ENCODE results near the gene LPAR6.

LPAR6 gene

DNA sequence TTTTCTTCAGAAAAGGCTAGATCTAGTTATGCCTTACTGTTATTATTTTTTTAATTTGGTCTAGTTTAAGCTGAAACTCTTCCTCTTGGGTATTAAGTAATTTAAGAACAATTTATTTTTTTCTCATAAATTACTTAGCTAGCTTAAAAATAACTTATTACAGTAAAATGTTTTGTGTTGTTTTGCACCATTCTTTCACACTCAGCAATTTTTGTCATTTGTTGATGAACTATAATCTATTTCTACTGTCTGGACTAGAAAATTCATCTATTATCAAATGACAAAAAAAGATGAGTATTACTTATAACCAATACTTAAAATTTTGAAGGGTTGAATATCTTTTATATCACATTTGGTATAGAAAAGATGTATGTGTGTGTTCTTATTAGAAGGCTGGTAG is 1.6 kb upstream of the LPAR6 start:
- DNase-seq (ENCODE audit: low spot score), result no peak

DNA sequence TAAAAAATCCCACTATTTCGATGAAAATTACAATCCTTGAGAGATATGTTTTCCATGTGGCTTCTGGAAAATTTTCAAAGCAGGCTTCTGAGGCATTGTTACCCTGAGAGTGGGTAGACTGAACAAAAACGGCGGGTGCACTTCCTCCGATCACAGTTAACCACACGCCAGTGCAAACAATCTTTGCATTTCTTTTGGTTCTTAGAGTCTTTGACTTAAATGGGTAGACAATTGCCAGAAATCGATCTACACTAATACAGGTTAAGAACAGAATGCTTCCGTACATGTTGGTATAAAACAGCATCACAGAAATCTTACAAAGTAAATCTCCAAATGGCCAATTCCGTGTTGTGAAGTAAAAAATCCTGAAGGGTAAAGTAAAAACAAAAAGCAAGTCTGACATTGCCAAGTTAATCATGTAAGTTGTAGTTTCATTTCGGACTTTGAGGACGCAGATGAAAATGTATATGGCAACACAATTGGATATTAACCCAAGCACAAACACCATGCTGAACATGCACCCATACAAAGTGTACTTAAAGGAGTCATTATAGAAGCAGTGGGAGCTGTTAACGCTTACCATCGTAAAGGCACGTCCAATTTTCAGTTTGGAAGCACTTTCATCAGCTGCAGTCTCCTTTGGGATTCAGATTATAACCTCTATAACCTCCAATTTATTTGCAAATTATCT is 927 bp downstream of the LPAR6 start:
- no peak for DNase-seq (ENCODE audit: low spot score)

DNA sequence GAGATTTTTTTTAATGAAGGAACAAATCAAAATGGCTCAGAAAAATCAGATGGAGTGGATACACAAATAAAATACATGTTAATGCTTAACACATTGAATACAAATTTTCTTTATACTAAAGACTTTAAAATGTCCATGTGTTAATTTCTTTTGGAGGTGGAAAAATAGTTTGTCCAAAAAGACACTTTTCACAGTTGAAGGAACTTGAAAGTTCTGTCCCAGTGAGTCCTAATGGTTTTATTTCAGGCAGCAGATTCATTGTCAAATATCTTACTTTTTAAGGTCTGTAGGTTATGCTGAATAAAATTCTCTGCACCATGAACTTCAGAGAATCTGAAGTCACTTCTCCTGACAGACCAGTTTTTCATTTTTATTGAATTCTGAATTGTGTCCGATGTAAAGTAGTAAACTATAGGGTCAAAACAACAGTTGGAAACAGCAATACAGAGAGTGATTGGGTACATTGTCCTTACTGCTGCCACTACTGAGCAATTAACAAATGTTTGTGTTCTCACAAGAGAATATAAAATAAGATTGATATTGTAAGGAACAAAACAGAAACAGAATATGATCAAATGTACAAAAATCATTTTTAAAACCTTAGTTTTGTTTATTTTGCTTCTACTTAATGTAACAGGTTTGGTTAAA is 1.6 kb downstream of the LPAR6 start:
- DNase-seq (ENCODE audit: low spot score), result no peak

DNA sequence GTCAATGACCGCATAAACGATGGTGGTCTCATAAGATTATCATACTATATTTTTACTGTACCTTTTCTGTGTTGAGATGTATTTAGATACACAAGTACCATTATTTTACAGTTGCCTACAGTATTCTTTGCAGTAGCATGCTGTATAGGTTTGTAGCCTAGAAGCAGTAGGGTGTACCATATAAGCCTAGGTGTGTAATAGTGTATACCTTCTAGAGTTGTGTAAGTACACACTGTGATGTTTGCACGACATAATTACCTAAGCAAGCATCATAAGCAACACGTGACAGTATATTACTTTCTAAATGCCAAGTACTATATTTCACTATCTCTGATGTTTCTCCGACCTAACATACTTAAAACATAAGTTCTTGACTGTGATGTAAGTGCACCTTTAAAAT is 2.7 kb downstream of the LPAR6 start:
- DNase-seq (ENCODE audit: low spot score), result no peak

DNA sequence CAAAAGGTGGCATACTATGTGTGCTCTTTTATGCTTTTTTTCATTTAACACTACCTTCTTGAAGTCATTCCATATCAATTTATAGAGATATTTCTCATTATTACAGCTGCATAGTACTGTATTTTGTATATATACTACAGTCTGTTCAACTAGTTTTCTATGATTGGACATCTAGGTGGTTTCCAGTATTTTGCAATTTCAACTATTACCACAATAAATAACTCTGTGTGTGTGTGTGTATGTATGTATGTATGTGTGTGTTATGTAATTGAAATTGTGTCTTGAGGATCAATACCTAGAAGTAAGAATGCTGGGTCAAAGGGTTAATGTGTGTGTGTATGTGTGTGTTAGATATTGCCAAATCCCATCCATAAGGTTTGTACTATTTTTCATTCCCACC is 7.0 kb downstream of the LPAR6 start:
- no peak for DNase-seq (ENCODE audit: low spot score)

DNA sequence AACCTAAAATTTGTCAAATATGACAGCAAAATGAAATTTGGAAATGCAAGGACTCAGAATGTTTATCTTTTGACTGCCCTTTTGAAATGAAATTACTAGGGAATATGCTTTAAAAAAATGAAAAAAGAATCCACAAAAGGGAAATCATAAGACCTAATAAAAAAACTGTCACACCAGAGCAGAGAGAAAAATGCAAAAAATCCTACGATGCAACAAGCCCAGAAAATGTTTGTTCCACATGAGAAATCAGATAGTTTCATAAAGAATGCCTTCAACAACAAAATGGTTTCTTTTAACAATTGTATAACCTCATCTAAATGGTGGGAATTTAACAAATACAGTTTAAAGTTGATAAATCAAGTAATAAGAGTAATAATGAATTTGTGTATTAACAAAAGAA is 8.0 kb downstream of the LPAR6 start:
- no peak for DNase-seq (ENCODE audit: low spot score)

DNA sequence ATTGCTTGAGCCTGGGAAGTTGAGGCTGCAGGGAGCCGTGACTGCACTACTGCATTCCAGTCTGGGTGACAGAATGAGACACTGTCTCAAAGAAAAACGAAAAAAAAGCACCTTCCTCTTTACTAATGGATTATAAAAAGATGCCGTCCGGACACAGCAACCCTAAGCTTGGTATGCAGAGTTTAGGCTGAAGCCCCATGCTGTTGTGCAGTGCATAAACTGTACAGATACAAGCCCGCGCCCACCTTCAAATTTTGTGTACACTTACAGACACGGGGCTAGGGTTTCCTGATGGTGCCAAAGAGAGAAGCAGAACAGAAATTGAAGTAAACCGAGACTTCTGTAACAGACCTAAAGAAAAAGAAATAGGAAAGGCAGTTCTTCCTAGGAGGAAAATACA is 9.0 kb downstream of the LPAR6 start:
- DNase-seq (ENCODE audit: low spot score), result no peak

DNA sequence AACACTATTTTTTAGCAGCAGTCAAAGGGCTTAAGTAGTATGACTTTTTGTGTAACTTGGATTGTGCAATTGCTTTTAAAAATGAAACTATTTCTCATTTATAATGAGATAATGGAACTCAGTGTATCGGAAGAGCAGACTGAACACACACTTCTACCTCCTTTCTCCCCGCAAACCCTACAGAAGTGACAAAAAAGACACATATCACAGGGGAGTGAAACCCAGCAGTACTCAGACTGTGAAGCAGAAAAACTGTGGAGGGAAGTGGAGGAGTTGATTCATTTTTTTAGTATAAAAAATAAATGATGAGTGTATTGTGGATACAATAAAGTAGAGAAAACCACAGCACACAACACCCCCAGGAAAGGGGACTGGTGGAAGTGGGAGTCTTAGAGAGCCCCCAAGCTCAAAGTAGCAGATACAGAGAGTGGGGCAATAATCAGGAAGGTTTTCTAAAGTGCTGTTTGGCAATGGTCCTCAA is 9.7 kb downstream of the LPAR6 start:
- DNase-seq (ENCODE audit: low spot score), result no peak

DNA sequence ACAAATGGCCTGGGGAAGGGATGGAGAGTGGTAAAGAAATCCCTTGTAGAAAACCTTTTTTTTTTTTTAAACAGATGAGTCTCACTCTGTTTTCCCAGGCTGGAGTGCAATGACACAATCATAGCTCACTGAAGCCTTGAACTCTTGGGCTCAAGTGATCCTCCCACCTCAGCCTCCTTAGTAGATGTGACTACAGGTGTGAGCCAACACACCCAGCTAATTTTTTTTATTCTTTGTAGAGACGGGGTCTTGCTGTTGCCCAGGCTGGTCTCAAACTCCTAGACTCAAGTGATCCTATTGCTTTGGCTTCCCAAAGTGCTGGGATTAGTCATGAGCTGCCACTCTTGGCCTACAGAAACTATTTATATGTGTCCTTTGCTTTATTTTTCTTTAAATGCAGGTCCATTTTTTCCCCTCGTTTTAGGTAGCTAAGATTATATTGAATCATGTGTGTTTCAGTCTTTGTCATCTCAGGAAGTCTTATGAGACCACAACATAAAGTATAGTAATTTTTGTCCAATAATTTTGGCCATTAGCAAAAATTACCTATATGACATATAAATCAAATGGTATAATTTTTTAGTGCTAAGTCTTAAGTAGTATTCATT is 10.5 kb downstream of the LPAR6 start:
- no peak for DNase-seq (ENCODE audit: low spot score)

DNA sequence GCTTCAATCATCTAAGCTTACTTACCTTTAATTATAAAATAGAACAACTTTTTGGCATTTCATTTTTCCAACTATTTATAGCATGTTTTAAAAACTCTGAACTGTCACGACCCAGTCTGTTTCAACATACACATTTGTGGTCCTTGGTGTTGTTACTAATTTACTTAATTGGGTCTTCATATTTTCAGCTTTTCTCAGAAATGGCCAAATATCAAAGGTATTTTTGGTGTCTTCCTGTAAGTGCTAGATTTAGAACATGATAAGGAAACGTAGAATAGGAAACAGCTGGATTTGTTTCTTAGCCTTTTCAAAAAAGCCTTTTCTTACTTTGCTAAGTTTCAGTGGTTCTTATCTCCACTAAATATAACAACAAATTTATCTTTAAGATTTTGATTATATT is 11.4 kb downstream of the LPAR6 start:
- DNase-seq (ENCODE audit: low spot score), result no peak

DNA sequence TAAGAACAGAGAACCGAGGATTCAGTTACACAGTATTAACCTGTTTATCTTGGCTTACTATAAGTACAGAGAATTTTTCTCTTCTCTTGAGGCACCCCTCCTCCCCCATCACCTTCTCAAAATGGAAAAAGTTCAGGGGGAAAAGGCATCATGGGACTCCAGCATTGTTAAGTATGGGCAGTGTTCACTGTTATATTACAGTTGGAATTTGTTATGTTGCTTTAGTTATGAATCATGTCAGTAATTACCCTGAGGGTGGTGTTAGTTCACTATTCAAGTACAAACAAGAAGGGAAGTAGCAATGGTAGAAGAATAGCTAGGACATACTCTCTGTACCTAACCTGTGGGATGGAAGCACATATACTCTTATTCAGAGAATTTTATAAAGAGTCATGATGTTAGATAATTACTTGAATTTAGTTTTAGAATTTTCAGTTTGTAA is 12.0 kb downstream of the LPAR6 start:
- DNase-seq (ENCODE audit: low spot score), result no peak

DNA sequence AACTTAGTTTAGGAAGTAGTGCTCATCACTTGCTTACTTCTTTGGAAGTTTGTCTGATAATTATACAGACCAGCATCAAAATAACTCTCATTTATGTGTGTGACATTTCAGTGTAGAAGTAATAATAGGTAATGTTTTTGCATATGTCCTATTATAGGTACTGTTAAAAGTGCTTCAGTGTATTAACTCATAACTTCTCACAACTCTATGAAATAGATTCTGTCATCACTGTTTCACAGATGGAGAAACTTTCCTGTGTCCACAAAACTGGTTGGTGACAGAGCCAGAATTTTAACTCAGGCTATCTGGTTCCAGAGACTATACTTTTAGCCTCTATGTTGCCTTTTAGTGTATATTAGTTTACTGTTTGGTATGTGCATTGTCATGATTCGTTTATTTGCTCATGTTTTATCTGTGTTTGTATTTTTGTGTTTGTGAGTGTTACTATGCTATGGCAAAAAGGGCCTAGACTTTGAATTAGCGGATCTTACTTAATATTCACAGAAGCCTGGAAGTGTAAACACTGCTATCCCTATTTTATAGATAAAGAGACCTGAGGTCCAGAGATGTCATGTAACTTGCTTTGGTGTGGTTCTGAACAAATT is 12.7 kb downstream of the LPAR6 start:
- no peak for DNase-seq (ENCODE audit: low spot score)

DNA sequence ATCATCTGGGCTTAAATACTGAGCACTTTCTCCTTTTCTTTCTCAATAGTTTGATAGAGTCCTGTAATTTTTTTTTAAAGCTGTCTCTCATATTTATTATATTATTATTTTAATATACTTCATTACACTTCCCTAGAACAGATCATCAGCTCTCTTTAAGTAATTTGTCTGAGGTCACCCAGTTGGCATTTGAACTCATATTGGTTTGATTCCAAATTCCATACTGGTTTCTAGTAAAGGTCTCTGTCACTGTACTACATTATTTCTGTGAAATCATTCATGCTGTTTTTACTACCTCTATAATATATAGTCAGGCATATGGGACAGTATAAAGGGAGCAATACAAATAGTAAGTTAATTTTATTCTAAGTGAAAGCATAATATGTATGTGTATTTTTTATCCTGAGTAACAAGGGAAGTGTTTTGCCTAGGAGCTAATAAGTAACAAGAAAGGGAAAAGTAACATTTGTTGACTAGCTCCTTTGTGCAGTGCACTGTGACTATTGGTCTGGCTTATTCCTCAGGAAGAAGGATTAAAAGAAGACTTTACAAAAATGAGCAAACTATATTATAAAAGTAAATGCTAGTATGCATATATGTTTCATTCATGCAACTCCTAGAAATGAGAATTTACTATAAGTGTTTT is 14.3 kb downstream of the LPAR6 start:
- no peak for DNase-seq (ENCODE audit: low spot score)

DNA sequence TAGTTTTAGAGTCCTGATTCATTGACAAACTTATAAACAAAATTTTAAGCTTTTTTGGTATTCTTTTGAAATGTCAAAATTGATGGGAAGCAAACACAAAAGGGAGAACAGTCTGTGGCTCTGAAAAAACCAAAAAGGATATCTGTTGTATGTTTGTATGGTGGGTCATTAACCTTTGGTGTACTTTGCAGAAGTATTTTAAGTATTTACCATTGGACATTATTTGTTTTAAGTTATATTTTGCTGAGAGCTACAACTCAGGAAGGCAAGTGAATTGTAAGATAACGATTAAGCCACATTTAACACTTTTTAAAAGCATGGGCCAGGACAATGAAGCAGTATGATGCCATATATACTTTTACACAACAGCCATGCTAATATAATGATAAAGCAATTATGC is 15.2 kb downstream of the LPAR6 start:
- no peak for DNase-seq (ENCODE audit: low spot score)

DNA sequence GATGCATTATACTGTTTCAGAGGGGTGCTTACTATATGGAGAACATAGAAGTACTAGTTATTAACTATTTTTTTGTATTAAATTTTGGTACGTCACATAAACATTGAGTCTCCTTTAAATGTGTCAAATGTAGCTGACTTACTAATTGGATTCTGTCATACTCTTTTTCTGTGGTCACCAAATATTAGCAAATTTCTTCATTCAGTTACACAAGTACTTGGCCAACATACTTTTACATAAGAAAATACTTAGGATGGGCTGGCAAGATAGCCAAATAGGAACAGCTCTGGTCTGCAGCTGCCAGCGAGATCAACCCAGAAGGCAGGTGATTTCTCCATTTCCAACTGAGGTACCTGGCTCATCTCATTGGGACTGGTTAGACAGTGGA is 19.2 kb downstream of the LPAR6 start:
- no peak for DNase-seq (ENCODE audit: low spot score)

DNA sequence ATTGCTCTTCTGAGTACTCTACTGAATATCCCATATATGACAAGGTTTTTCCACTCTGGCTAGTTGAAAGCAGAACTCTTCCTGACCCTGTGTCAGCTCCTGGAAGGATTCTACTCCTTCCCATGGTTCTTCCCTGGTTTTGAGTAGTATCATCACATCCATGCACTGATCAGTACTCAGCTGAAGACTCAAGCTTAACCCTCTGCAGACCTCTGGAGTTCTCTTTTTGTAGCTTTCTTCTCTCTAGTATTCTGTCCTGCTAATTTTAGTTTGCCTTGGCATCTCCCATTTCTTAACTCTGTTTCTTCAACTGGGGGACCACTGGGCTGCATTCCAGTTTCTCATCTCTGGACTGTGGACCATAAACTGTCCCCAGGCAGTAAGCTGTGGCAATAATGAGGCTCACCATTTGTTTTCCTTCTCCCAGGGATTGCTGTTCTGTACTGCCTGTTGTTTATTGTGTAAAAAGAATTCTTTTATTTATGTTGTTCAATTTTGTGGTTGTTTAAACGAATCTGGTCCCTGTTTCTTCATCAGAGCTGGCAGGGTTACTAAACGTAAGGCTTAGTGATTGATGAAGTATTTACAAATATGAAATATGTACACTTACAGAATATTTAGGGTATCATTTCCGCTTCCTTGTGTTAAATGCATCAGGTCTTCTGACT is 19.7 kb downstream of the LPAR6 start:
- DNase-seq (ENCODE audit: low spot score), result no peak

DNA sequence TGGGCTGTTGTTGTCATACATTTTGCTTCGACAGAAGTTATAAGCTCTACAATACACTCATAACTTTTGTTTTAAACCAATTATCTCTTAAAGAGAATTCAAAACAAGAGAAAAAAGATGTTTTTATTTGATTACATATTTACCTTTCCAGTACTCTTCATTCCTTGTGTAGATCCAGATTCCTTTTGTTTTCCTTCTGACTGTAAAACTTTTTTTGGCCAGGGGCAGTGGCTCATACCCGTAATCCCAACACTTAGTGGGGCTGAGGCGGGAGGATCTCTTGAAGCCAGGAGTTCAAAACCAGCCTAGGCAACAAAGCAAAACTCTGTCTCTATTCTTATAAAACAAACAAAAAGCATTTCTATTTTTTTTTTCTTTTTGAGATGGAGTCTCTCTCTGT is 21.7 kb downstream of the LPAR6 start:
- DNase-seq (ENCODE audit: low spot score), result no peak

DNA sequence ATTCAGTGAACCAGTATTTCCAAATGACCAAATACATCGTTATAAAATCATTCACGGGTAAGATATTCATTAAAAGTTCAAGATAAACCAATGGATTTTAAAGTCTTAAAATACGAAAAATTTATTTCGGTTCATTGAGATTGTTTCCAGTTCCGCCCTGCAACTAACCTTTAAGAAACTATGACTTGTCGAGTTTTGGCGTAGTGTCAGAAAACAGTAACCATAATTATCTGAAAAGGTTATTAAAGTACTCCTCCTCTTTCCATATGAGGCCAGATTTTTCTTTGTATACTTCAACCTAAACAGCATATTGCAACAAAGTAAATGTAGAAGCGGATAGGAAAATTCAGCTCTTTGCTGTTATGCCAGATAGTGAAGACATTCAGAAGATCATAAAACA is 26.1 kb downstream of the LPAR6 start:
- DNase-seq (ENCODE audit: low spot score), result no peak

DNA sequence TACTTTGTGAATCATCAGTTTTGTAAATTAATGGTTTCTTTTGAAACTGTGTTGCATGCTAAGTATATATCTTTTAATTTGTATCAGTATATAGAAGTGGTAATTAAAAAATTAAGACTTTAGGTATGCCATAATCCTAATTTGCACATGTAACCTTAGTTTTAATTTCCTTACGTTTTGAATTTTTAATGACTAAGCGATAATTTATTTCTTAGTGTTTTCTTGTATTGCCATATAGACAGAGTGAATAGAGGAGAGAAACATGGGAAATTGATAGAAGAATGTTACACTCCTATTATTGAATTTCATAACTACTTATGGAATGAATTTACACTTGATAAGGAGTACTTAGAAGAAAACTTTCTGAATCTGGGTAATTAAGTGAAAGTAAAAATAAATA is 29.5 kb downstream of the LPAR6 start:
- no peak for DNase-seq (ENCODE audit: low spot score)

DNA sequence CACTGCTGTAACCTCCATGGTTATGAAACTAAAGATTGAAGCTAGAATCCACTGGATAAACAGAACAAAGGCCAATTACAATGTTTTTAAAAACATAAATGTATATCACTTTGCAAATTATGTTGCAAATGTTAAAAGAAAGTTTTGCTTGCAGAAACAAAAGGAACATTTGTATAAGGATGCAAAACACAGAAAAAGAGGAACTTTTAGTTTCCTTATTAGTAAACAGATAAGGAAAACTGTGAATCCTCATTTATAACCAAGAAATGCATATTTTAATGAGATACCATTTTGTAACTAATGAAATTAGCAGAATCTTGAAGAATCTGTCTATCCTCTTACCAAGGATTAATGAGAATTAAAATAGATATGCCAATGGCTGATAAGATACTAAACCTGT is 32.3 kb downstream of the LPAR6 start:
- no peak for DNase-seq (ENCODE audit: low spot score)

DNA sequence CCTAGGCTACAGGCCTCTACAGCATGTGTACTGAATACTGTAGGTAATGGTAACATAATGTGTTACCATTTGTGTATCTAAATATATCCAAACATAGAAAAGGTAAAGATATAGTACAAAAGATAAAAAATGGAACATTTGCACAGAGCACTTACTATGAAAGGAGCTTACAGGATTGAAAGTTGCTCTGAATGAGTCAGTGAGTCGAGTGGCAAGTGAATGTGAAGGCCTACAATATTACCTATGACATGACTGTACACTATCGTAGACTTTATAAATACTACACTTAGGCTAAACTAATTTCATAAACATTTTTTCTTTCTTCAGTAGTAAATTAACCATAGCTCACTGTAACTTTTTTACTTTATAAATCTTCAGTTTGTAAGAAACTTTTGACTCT is 35.1 kb downstream of the LPAR6 start:
- DNase-seq (ENCODE audit: low spot score), result no peak

DNA sequence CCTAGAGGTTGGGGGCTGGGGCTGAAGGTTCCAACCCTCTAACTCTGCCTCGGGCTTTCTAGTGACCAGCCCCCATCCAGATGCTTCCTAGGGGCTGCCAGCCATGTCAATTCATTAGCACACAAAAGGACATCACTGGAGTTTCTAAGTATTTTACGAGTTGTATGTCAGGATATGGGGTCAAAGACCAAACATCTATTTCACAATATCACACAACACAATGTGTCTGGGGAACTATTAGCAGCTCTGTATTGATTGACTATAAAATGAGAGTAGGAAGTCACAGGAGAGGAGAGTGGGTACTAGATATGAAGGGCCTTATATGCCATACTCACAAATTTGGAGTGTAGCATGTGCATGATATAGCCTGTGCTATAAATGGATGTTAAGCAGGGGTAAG is 42.1 kb downstream of the LPAR6 start:
- DNase-seq (ENCODE audit: low spot score), result no peak
